Effector CD8-positive, alpha-beta T cell (primary cell): ENCODE measurements around the gene OR2T3.
"Not testable (repeated sequence)": the region's sequence is repeated elsewhere in the genome, so short reads cannot be mapped to it uniquely, and the experiment has no call there.

Experiments used
- DNase-seq: peaks from one replicate; lab custom pipeline; 2025; lab: John Stamatoyannopoulos, UW

OR2T3 gene

DNA sequence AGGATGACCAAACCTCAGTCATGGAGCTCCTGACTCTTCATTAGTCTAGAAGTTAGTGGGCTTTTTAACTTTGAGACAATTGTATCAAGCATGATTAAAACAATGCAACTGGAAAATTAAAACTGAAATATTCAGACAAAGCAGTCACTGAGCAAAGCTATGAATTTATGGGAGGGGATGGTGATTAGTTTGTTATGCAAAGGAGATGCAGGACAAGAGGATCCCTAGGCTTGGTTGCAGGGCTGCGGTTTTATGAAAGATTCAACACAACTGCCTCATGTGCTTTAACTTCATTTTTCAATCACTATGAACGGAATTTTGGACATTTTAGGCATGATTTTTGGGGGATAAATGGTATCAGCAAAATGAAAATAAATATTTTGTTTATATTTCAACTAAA is 1.0 kb upstream of the OR2T3 start:
- DNase-seq, result not testable (repeated sequence)

DNA sequence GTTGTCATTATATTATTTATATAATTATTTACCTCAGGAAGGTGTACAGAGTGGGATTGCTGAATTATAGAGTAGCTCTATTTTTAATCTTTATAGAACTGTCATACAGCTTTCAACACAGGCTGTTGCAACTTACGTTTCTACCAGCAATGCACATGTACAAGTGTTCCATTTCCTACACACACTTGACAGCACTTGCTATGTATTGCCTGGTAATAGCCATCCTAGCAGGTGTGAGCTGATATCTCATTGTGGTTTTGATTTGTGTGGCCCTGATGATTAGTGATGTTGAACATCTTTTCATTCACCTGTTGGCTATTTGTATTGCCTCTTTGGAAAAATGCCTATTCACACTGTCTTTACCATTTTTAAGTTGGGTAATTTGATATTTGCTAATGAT is 2.5 kb downstream of the OR2T3 start:
- not testable (repeated sequence) for DNase-seq

DNA sequence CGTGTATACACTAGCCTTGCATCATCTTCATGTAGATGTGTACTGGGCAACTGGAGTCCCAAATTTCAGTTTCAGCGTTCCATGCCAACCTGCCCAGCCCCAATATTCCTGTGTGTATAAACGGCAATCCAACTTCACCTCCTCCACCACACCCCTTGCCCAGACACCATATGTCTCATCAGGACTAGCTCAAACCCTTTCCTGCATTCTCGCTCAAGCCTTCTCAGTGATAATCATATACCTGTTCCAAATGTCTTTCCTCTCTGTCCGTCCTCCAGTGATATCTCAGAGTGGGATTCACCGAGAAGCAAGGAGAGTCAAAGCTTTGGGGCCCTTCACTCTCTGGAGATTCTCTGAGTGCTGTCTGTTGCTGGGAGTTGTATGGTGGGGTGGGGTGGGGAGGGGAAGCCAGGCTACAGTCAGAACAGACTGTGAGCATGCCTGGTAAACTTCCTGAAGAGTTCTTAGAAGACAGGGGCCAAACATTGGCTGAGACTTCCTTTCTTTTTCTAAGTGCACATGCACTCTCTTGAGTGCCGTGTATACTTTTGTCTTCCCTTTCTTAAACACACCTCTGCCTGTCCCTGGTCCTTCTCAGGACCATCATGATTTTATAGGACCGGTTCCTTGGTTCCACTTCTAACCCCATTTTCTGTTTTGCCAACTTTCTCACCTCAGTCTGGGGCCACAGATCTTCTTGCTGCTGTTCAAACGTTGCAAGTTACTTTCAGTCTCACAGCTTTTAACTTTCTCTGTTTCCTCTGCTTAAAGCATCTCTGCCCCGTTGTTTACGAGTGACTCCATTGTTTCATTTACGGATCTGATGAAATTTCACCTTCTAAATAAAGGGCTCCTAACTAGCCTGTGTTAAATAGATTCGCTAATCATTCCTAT is 8.8 kb downstream of the OR2T3 start:
- not testable (repeated sequence) for DNase-seq

DNA sequence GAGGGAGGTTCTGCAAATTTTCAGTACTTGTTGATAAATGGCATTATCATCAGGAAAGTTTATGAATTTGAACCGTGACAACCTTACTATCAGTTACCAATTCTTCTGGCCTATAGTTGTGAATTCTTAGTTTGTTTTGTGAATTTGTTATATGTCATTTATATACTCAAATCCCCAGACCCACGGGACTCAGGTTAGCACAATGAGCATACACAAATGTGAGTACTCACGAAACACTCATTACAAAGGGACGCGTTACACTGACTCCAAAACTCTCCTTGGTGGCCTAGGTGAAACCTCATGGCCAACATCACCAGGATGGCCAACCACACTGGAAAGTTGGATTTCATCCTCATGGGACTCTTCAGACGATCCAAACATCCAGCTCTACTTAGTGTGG is 15.1 kb downstream of the OR2T3 start, which contains the start of gene OR2T5:
Gene OR2T5, plus strand, starts transcription at position 301 of the 400 bp plus-strand sequence. Its CDS starts 0 bp downstream, at position 301.
- not testable (repeated sequence) for DNase-seq

DNA sequence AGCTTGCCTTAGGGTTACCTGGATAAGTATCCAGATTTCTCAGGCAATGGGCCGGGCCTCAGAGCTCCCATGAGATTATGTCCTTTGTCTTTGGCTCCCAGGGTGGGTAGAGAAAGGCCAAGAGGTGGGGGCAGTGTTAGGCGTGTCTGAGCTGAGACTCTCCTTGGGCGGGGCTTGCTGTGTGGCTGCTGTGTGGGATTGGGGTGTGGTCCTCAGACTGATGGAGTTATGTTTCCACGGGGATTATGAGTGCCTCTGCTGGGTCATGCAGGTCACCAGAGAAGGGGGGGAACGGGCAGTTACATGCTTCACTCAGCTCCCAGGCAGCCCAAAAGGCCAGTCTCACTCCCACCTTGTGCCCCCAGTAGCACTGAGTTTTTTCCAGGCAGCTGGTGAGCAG is 23.5 kb downstream of the OR2T3 start:
- DNase-seq, result not testable (repeated sequence)

DNA sequence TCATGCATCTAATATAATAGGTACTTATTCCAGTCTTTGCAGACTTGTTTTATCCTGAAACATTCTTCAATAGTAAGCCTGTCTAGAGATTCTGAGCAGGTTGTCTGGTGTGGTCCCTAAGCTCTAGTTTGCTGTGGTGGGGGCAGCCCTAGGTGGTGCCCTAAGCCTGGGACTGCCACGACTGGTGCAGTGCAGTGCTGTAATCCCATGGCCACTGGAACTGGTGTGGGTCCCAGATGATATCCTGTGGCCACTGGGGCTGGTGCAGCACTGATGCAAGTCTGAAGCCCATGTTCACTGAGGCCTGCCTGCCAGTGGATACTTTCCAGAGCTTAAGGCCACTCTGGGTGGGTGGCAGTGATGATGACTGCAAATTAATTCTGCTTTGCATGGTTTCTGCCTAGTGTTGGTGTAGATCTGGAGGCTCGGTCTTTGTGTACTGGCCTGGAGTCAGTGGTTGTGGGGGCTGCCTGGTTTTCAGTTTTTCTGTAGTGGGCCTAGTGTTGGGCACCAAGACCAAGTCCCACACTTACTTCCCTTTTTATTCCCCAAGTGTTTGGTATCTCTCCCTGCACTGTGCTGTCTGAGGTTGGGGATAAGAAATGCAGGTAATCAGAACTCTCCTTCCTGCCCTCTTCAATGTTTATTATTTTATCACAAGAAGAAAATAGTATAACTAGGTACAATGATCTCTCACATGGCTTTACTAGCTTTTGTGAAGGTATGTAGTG is 27.3 kb downstream of the OR2T3 start:
- DNase-seq, result not testable (repeated sequence)

DNA sequence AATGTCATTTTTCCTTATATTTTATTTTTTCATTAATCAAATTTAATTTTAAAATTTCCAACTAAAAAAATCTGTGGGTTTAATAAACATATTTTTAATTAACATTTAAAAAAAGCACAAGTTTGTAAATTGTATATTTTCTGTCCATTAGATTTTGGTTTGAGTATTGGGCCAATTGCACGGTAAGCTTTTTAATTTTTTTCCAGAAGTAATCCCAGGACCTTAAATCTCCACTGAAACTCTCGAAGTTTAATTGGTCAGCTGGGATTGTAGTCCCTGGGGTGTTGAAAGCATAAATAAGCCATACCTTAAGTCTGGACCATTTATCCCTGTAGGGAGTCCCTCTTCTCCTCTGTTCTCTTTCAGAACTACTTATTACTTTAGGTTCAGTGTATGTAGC is 34.6 kb downstream of the OR2T3 start, which contains the start of gene OR2G6:
Gene OR2G6, plus strand, starts transcription at position 301 of the 400 bp plus-strand sequence. CDS start 13,574 bp downstream, outside the sequence.
- not testable (repeated sequence) for DNase-seq

DNA sequence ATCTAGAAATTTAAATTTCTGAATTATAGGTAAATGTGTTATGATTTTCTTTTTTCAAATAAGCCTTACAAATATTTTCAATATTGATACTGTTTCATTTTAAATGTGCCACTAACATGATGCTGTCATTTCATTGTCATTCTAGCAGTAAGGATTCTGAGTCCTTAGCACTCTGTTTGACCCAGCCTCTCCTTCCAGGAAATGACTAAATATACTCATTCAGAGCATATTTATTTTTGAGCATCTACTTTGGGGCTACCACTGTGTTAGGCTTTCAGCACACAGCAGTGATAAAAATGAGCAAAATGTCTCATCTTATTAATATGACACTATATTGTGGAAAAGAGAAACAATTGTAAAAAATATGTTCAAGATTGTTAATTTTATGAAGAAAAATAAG is 37.1 kb downstream of the OR2T3 start:
- not testable (repeated sequence) for DNase-seq

DNA sequence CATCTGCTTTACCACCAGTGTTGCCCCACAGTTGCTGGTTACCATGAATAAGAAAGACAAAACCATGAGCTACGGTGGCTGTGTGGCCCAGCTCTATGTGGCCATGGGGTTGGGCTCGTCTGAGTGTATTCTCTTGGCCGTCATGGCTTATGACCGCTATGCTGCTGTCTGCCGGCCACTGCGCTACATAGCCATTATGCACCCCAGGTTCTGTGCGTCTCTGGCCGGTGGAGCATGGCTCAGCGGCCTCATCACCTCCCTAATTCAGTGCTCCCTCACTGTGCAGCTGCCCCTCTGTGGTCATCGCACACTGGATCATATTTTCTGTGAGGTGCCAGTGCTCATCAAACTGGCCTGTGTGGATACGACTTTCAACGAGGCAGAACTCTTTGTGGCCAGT is 48.7 kb downstream of the OR2T3 start:
- no peak for DNase-seq
